Vagina (tissue), 2 donors: Measurements from ENCODE around the gene ZBTB42.

Experiments used
- POLR2A ChIP-seq, 2 donors: fragments of 450-650 bp; IDR thresholded peaks; one replicate each; pipeline ENCODE4 v1.6.1; 2017; ENCODE audit warnings: antibody characterized with exemption in 2 of 2, mild to moderate bottlenecking in 2 of 2, moderate library complexity in 2 of 2
- POLR2AphosphoS5 ChIP-seq, 2 donors: sonication (generic); formaldehyde crosslinking; IDR thresholded peaks; one replicate each; pipeline ENCODE4 v1.9.0; 2017; ENCODE audit warnings: antibody characterized with exemption in 2 of 2, mild to moderate bottlenecking in 2 of 2, low read depth in 1 of 2; ENCODE audit not compliant: insufficient read depth in 1 of 2
- TF ChIP-seq, protein P1 (sequence below), 3 experiments: fragments of 450-650 bp in 2 of 3; fragments of 200-600 bp in 1 of 3; sonication (generic) in 1 of 3; IDR thresholded peaks; one replicate each; pipeline ENCODE4 v1.5.1; 2017 to 2019; ENCODE audit warnings: antibody characterized with exemption in 3 of 3, mild to moderate bottlenecking in 2 of 3, moderate library complexity in 2 of 3

DNA sequence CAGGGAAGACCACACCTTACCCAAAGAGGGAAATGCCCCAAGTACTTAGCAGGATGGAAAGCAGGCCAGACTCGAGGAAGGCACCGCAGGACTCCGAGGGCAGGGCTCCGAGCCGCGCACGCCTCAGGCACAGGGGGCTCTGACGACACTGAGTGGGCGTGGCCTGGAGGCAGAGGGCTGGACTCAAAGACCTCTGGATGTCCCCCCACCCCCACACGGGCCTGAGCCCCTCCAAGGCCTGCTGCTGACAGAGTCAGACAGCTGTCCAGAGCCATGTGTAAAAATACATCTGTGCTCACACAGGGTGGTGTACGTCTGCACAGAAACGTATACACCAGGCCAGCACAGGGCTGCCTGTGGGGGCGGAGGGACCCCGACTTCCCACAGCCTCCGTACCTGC is 6.8 kb upstream of the ZBTB42 start:
- TF ChIP-seq, protein P1, sequence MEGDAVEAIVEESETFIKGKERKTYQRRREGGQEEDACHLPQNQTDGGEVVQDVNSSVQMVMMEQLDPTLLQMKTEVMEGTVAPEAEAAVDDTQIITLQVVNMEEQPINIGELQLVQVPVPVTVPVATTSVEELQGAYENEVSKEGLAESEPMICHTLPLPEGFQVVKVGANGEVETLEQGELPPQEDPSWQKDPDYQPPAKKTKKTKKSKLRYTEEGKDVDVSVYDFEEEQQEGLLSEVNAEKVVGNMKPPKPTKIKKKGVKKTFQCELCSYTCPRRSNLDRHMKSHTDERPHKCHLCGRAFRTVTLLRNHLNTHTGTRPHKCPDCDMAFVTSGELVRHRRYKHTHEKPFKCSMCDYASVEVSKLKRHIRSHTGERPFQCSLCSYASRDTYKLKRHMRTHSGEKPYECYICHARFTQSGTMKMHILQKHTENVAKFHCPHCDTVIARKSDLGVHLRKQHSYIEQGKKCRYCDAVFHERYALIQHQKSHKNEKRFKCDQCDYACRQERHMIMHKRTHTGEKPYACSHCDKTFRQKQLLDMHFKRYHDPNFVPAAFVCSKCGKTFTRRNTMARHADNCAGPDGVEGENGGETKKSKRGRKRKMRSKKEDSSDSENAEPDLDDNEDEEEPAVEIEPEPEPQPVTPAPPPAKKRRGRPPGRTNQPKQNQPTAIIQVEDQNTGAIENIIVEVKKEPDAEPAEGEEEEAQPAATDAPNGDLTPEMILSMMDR (IDR thresholded peaks at IDR 0.05) = no peak
- TF ChIP-seq POLR2AphosphoS5 (IDR thresholded peaks at IDR 0.05; ENCODE audit: insufficient read depth in 1 of 2, low read depth in 1 of 2) (no peak), POLR2A (IDR thresholded peaks at IDR 0.05) (no peak)
